GM21423 (cell line): ENCODE measurements around the gene AEBP1.

Source experiments
- ATAC-seq: cut with Tn5 transposase; IDR thresholded peaks from one replicate; pipeline ENCODE4 v1.9.1; 2021; ENCODE audit warnings: mild to moderate bottlenecking, moderate library complexity; ENCODE audit not compliant: unreplicated experiment

AEBP1 gene

GRCh38 chr7:44066494-44067063 is 37.6 kb upstream of the AEBP1 start:
- no peak for ATAC-seq

- ATAC-seq, result no peak
These were observed 36.8 kb upstream of the AEBP1 start for GRCh38 chr7:44067064-44067951.

GRCh38 chr7:44068054-44068453 is 36.1 kb upstream of the AEBP1 start:
- no peak for ATAC-seq

GRCh38 chr7:44071726-44072363 is 32.3 kb upstream of the AEBP1 start:
- ATAC-seq, result no peak

- no peak for ATAC-seq
These were observed 31.5 kb upstream of the AEBP1 start for GRCh38 chr7:44072364-44073231.

- peak; percentile 53 for ATAC-seq
These were observed 30.3 kb upstream of the AEBP1 start for GRCh38 chr7:44073664-44074348.

GRCh38 chr7:44074349-44074695 is 29.8 kb upstream of the AEBP1 start:
- no peak for ATAC-seq

GRCh38 chr7:44075296-44076075 is 28.7 kb upstream of the AEBP1 start:
- no peak for ATAC-seq

- no peak for ATAC-seq
These were observed 27.8 kb upstream of the AEBP1 start for GRCh38 chr7:44076101-44076895.

GRCh38 chr7:44077061-44077460 is 27.1 kb upstream of the AEBP1 start:
- ATAC-seq, result no peak

- ATAC-seq, result no peak
These were observed 26.5 kb upstream of the AEBP1 start for GRCh38 chr7:44077681-44078091.

- no peak for ATAC-seq
These were observed 25.6 kb upstream of the AEBP1 start for GRCh38 chr7:44078521-44078920.

- ATAC-seq, result no peak
These were observed 24.7 kb upstream of the AEBP1 start for GRCh38 chr7:44079331-44080021.

- ATAC-seq, result no peak
These were observed 24.0 kb upstream of the AEBP1 start for GRCh38 chr7:44080118-44080517.

- ATAC-seq, result no peak
These were observed 23.4 kb upstream of the AEBP1 start for GRCh38 chr7:44080686-44081265.

- no peak for ATAC-seq
These were observed 22.8 kb upstream of the AEBP1 start for GRCh38 chr7:44081266-44081748.

GRCh38 chr7:44082541-44083207 is 21.5 kb upstream of the AEBP1 start:
- ATAC-seq, result peak; percentile 93
